ENCODE results near the gene MAEA. TPM values are rescaled to one million over a fixed set of nuclear protein-coding genes. Genes with fewer than 3 reads are reported as not detected.

Gene MAEA
- total RNA-seq, 1 donor from 2014 or later: 63.2 TPM

GRCh38 chr4:1255699-1256098, 34.0 kb upstream of the MAEA start:
- H3K4me1 ChIP-seq: peaks cover 15% of the 10 kb centered on the region
- H3K4me3 ChIP-seq: no peak overlapping the region
- TF ChIP-seq, protein P1, sequence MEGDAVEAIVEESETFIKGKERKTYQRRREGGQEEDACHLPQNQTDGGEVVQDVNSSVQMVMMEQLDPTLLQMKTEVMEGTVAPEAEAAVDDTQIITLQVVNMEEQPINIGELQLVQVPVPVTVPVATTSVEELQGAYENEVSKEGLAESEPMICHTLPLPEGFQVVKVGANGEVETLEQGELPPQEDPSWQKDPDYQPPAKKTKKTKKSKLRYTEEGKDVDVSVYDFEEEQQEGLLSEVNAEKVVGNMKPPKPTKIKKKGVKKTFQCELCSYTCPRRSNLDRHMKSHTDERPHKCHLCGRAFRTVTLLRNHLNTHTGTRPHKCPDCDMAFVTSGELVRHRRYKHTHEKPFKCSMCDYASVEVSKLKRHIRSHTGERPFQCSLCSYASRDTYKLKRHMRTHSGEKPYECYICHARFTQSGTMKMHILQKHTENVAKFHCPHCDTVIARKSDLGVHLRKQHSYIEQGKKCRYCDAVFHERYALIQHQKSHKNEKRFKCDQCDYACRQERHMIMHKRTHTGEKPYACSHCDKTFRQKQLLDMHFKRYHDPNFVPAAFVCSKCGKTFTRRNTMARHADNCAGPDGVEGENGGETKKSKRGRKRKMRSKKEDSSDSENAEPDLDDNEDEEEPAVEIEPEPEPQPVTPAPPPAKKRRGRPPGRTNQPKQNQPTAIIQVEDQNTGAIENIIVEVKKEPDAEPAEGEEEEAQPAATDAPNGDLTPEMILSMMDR (IDR thresholded peaks at IDR 0.05): no peak
- intact Hi-C loops (cut with DNase I): loop anchor here (10.0 kb wide), 1 partner anchor 89 kb away; the partner anchor contains the start of gene UVSSA
- H3K27me3 ChIP-seq: no peaks in the 10 kb centered on the region
- no peak overlapping the region for H3K27ac ChIP-seq
- ATAC-seq (no peak), DNase-seq (no peak)
- no peaks in the 10 kb centered on the region for H3K9me3 ChIP-seq
- no peaks in the 10 kb centered on the region for H3K36me3 ChIP-seq

- Histone ChIP-seq H3K36me3 (no peaks in the 10 kb centered on the region), H3K4me1 (no peaks in the 10 kb centered on the region), H3K27me3 (no peaks in the 10 kb centered on the region), H3K9me3 (no peaks in the 10 kb centered on the region), H3K27ac (no peak overlapping the region), H3K4me3 (no peak overlapping the region)
- ATAC-seq: no peak
- no peak for DNase-seq
- intact Hi-C loops (cut with DNase I): loop anchor here (10.0 kb wide), 1 partner anchor 86 kb away; the partner anchor contains the start of gene UVSSA
- TF ChIP-seq, protein P1 (IDR thresholded peaks at IDR 0.05): no peak
These were observed 31.2 kb upstream of the MAEA start for GRCh38 chr4:1258457-1258856.

DNA sequence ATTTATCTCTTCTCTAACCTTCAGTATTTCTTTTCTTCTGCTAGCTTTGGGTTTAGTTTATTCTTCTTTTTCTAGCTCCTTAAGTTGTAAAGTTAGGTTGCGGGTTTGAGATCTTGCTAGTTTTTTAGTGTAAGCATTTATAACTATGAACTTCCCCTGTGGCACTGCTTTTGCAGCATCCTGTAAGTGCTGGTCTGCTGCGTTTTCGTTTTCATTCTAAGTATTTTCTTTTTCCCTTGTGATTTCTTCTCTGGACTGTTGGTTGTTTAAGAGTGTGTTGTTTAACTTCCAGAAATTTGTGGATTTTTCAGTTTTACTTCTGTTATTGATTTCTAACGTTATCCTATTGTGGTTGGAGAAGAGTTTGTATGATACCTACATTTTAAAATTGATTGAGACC, 29.7 kb upstream of the MAEA start:
- no peak for ATAC-seq
- TF ChIP-seq, protein P1 (IDR thresholded peaks at IDR 0.05): no peak
- H3K27me3 ChIP-seq: no peaks in the 10 kb centered on the region
- H3K36me3 ChIP-seq: no peaks in the 10 kb centered on the region
- H3K4me1 ChIP-seq: no peaks in the 10 kb centered on the region
- no peaks in the 10 kb centered on the region for H3K9me3 ChIP-seq
- DNase-seq: no peak
- H3K27ac ChIP-seq: no peak overlapping the region
- H3K4me3 ChIP-seq: no peak overlapping the region
- intact Hi-C loops (cut with DNase I): loop anchor here (10.0 kb wide), 1 partner anchor 85 kb away; the partner anchor contains the start of gene UVSSA

- no peaks in the 10 kb centered on the region for H3K4me1 ChIP-seq
- H3K9me3 ChIP-seq: no peaks in the 10 kb centered on the region
- H3K27ac ChIP-seq: no peak overlapping the region
- H3K36me3 ChIP-seq: no peaks in the 10 kb centered on the region
- no peak overlapping the region for H3K4me3 ChIP-seq
- ATAC-seq (peak; percentile 15), DNase-seq (no peak)
- intact Hi-C loops (cut with DNase I): no loop called here
- TF ChIP-seq, protein P1 (IDR thresholded peaks at IDR 0.05): no peak
- H3K27me3 ChIP-seq: no peaks in the 10 kb centered on the region
These were observed 29.1 kb upstream of the MAEA start for GRCh38 chr4:1260418-1261106.

DNA sequence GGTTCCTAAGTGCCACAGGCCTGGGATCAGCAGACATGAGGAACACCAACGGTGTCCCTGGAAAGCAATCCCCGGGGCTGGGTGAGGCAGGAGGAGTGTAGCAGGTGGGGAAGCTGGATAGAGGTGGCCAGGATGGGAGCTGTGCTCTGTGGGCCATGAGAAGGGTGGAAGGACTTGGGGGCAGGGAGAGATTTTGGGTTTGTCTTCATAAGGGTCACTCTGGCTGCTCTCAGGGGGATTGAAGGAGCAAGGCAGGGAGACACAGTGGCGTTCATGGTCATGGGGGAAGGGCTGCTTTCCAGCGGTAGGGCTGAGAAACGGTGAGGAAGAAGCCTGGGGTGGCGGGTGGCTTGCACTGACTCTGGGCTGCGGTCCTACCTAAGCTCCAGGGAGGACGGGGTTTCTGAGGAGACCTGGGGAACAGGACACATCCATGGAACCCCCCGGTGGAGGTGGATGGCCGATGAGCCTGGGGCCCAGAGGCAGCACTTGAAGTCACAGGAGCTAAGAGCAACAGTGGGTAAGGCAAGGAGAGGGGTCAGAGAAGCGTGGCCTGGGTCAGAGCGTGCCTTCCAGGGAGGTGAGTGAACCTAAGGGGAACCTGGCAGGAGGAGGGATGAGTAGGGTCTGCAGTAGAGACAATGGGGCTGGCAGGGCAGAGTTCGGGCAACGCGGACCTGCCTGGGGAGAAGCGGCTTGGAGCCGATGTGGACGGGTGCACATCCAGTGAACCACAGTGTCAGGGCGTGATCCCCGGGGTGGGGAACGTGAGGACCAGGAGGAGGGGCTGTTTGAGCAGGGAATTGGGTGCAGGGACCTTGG, 28.4 kb upstream of the MAEA start:
- ATAC-seq (no peak), DNase-seq (no peak)
- no peaks in the 10 kb centered on the region for H3K27me3 ChIP-seq
- no peaks in the 10 kb centered on the region for H3K9me3 ChIP-seq
- no peaks in the 10 kb centered on the region for H3K4me1 ChIP-seq
- no peak overlapping the region for H3K4me3 ChIP-seq
- H3K27ac ChIP-seq: no peak overlapping the region
- H3K36me3 ChIP-seq: no peaks in the 10 kb centered on the region
- intact Hi-C loops (cut with DNase I): no loop called here
- TF ChIP-seq, protein P1 (IDR thresholded peaks at IDR 0.05): no peak

Data from upper lobe of right lung (tissue), 1 donor.